ENCODE data around the gene C6orf47.

DNA sequence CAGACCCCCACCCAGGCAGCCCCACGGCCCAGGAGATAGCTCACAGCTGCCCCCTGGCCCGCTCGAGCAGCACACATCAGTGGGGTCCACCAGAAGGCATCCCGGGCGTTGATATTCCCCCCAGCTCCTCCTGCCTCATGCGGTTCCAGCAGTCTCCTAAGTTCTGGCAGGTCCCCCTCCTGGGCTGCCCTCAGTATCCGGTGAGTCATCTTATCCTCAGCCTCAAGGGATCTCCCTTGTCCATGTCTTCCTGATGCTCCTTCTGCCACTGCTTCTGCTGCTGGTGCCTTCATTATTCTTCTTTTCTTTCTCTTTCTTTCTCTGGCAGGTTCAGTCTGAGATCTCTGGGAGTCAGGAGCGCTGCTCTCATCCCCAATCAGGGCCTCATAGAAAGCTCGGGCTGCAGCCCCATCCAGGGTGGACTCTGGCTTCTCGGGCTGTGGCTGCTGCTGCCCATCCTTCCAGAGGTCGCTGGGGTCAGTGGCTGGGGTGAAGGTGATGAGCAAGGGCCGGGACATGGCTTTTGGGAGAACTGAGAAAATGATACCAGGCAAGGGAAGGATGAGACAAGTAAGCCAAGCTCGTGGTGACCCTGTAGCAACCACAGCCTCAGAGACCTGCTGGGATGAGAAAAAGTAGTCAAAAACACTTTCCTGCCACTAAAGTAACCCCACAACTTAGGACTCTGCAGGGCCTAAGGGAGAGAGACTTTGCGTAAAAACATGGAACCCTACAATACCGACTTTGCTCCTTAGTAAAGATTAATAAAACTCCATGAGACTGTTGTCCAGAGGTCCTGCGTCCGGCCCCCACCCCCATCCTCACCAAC, 3.6 kb upstream of the C6orf47 start:
- TF ChIP-seq ZFP3 (CRISPR knock-in tag; IDR thresholded peaks at IDR 0.05) (no peak), ARNTL (CRISPR knock-in tag; IDR thresholded peaks at IDR 0.05; ENCODE audit: borderline replicate concordance, low read depth) (no peak)
- TF ChIP-seq, protein P1, sequence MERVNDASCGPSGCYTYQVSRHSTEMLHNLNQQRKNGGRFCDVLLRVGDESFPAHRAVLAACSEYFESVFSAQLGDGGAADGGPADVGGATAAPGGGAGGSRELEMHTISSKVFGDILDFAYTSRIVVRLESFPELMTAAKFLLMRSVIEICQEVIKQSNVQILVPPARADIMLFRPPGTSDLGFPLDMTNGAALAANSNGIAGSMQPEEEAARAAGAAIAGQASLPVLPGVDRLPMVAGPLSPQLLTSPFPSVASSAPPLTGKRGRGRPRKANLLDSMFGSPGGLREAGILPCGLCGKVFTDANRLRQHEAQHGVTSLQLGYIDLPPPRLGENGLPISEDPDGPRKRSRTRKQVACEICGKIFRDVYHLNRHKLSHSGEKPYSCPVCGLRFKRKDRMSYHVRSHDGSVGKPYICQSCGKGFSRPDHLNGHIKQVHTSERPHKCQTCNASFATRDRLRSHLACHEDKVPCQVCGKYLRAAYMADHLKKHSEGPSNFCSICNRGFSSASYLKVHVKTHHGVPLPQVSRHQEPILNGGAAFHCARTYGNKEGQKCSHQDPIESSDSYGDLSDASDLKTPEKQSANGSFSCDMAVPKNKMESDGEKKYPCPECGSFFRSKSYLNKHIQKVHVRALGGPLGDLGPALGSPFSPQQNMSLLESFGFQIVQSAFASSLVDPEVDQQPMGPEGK (CRISPR knock-in tag; IDR thresholded peaks at IDR 0.05; ENCODE audit: borderline replicate concordance) = no peak
- TF ChIP-seq, protein P2, sequence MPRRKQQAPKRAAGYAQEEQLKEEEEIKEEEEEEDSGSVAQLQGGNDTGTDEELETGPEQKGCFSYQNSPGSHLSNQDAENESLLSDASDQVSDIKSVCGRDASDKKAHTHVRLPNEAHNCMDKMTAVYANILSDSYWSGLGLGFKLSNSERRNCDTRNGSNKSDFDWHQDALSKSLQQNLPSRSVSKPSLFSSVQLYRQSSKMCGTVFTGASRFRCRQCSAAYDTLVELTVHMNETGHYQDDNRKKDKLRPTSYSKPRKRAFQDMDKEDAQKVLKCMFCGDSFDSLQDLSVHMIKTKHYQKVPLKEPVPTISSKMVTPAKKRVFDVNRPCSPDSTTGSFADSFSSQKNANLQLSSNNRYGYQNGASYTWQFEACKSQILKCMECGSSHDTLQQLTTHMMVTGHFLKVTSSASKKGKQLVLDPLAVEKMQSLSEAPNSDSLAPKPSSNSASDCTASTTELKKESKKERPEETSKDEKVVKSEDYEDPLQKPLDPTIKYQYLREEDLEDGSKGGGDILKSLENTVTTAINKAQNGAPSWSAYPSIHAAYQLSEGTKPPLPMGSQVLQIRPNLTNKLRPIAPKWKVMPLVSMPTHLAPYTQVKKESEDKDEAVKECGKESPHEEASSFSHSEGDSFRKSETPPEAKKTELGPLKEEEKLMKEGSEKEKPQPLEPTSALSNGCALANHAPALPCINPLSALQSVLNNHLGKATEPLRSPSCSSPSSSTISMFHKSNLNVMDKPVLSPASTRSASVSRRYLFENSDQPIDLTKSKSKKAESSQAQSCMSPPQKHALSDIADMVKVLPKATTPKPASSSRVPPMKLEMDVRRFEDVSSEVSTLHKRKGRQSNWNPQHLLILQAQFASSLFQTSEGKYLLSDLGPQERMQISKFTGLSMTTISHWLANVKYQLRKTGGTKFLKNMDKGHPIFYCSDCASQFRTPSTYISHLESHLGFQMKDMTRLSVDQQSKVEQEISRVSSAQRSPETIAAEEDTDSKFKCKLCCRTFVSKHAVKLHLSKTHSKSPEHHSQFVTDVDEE (CRISPR knock-in tag; IDR thresholded peaks at IDR 0.05) = no peak

Measured in SK-N-SH treated with all-trans-retinoic acid at 6 μM for 48 hours (cell line).